Left lung (tissue), 10 donors: ENCODE results near the gene NLRC5. TPM values are rescaled to one million over a fixed set of nuclear protein-coding genes. Genes with fewer than 3 reads are reported as not detected.
"Not testable (repeated sequence)": the region's sequence is repeated elsewhere in the genome, so short reads cannot be mapped to it uniquely, and the experiment has no call there.

Experiments used
- ATAC-seq: fragments of 200-7000 bp; cut with Tn5 transposase; one replicate; pipeline ENCODE4 v1.9.1; 2020; ENCODE audit warnings: moderate library complexity
- DNase-seq, 4 donors: peaks; one replicate each; pipeline ENCODE4 v3.0.0-alpha.2; 2013 to 2020
- H3K27ac ChIP-seq, 2 donors: fragments of 200-600 bp; sonication (generic) in 1 of 2; one replicate each; pipeline versions ENCODE4 v1.5.0 to v1.8.0; 2020 to 2021
- H3K27me3 ChIP-seq, 2 donors: fragments of 200-600 bp; sonication (generic) in 1 of 2; one replicate each; pipeline versions ENCODE4 v1.5.0 to v1.8.0; 2020 to 2021
- H3K36me3 ChIP-seq, 2 donors: fragments of 200-600 bp; sonication (generic) in 1 of 2; one replicate each; pipeline versions ENCODE4 v1.5.0 to v1.8.0; 2020 to 2021
- H3K4me1 ChIP-seq, 2 donors: fragments of 200-600 bp; one replicate each; pipeline ENCODE4 v1.8.0; 2021
- H3K4me3 ChIP-seq, 2 donors: fragments of 200-600 bp; sonication (generic) in 1 of 2; one replicate each; pipeline versions ENCODE4 v1.5.0 to v1.8.0; 2020 to 2021; ENCODE audit warnings: mild to moderate bottlenecking in 1 of 2
- H3K9me3 ChIP-seq, 2 donors: fragments of 200-600 bp; sonication (generic) in 1 of 2; one replicate each; pipeline versions ENCODE4 v1.5.0 to v1.8.0; 2020 to 2021
- intact Hi-C, 2 donors: fragments of 100-400 bp; cut with DNase I; formaldehyde crosslinking; loops; one replicate each; pipeline versions ENCODE4 v1.11.2 to v1.14.2; 2022
- polyA plus RNA-seq, 6 donors: library from polyadenylated mRNA; unstranded; fragments of 120-200 nt; gene quantifications; one replicate each; pipeline ENCODE4 v1.2.1, GENCODE V29; 2013; ENCODE audit not compliant: insufficient read length in 6 of 6
- total RNA-seq, 2 donors: library from RNA; stranded (reverse); fragmentation: NEBNext Ultra II Directional; extraction: Animal tissue kit (Norgen Biotek cat#: 25700); gene quantifications; one replicate each; pipeline ENCODE4 v1.2.1, GENCODE V29; 2021
- TF ChIP-seq, protein P1 (sequence below), 2 donors: fragments of 200-600 bp; sonication (generic) in 1 of 2; IDR thresholded peaks; one replicate each; pipeline versions ENCODE4 v1.5.0 to v1.8.0; 2021; ENCODE audit warnings: antibody characterized with exemption in 2 of 2
- donor health status: DM: no; HTN: yes; CAD: no.
- donor health status: DM: no; HTN: no; CAD: no.

Gene NLRC5
- total and polyA plus RNA-seq, 8 donors: 9.8 to 93.3 (median 12.9) TPM

DNA sequence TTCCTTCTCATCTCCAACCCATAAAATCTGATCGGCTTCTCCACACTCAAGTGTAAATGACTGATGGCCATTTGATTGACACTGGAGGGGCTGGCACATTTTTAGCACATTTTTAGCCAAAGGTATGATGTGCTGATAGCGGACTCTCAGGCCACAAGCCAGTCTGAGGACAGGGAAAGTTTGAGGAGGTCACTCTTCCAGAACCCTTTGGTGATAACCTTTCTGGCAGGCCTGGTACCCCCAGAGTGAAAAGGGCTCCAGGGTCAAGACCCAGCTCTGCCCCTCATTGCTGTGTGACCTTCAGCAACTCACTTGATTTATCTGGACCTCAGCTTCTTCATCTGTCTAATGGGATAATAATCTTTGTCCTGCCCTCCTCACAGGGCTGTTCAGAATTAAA lies 1.7 kb upstream of the NLRC5 start:
- DNase-seq (no peak), ATAC-seq (no peak)
- Histone ChIP-seq H3K36me3 (no peaks in the 10 kb centered on the region), H3K9me3 (no peaks in the 10 kb centered on the region), H3K4me1 (peaks cover 27 to 82% of the 10 kb centered on the region in 2 donors), H3K4me3 (peak overlapping the region in 1 of 2 donors; percentile 88), H3K27me3 (no peaks in the 10 kb centered on the region), H3K27ac (peak overlapping the region in 1 of 2 donors; percentile 94)
- intact Hi-C loops: no loop called here
- TF ChIP-seq, protein P1, sequence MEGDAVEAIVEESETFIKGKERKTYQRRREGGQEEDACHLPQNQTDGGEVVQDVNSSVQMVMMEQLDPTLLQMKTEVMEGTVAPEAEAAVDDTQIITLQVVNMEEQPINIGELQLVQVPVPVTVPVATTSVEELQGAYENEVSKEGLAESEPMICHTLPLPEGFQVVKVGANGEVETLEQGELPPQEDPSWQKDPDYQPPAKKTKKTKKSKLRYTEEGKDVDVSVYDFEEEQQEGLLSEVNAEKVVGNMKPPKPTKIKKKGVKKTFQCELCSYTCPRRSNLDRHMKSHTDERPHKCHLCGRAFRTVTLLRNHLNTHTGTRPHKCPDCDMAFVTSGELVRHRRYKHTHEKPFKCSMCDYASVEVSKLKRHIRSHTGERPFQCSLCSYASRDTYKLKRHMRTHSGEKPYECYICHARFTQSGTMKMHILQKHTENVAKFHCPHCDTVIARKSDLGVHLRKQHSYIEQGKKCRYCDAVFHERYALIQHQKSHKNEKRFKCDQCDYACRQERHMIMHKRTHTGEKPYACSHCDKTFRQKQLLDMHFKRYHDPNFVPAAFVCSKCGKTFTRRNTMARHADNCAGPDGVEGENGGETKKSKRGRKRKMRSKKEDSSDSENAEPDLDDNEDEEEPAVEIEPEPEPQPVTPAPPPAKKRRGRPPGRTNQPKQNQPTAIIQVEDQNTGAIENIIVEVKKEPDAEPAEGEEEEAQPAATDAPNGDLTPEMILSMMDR (IDR thresholded peaks at IDR 0.05): no peak

DNA sequence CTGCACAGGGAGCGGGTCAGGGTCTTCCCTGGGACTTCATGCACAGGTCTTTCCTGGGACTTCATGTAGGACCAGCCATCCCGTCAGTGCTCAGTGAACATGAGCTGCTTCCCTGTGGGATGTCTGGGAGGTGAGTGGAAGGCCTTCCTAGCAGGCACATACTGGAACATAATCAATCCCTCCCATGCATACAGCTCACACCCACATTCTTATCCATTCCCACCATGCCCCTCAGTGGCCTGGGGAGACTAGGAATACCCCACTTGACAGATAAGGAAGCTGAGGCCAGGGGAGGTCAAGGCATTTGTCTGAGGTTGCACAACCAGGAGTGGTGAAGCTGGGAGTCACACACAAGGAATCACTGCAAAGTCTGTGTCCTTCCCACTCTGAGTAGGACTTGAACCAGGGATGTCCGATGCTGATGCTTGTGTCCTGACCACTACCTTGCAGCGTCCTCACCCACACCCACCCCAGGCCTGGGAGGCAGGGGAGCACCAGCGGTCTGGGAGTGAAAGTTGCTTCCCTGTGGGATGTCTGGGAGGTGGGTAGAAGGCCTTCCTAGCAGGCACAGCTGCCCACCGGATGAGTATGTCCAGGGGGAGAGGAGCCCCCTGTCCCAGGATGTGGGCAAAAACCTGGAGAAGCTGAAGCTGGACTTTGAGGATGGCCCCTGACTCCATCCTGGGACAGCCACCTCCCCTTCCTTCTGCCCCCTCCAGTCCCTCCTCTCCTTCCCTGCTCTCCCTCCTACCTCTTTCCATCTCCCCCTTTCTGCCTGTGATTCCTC lies 1.0 kb upstream of the NLRC5 start:
- intact Hi-C loops: no loop called here
- DNase-seq (peak in 1 of 4 donors; percentile 27), ATAC-seq (peak; percentile 3)
- Histone ChIP-seq H3K36me3 (no peaks in the 10 kb centered on the region), H3K4me3 (peak overlapping the region; percentile 77 to 88), H3K27ac (peak overlapping the region; percentile 80 to 94), H3K9me3 (no peaks in the 10 kb centered on the region), H3K4me1 (peaks cover 27 to 89% of the 10 kb centered on the region in 2 donors), H3K27me3 (no peaks in the 10 kb centered on the region)
- TF ChIP-seq, protein P1 (IDR thresholded peaks at IDR 0.05): no peak

DNA sequence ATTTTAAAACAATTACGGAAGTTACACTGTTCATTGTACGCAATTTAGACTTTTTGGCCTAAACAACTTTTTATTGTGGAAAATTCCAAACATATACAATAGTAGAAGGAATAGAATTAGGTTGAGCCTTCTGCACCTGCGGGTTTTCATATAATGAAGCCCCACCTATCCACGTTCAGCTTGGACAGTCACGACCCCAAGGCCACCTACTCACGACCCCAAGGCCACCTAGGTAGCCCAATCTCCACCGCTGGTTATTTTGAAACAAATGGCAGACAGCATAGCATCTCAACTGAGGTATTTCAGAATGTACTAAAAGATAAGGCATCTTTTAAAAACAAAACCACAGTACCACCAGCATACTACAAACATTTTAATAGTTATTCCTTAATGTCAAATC lies 631 bp downstream of the NLRC5 start:
- TF ChIP-seq, protein P1 (IDR thresholded peaks at IDR 0.05): no peak
- peak overlapping the region; percentile 77 to 88 for H3K4me3 ChIP-seq
- no peaks in the 10 kb centered on the region for H3K9me3 ChIP-seq
- H3K27me3 ChIP-seq: no peaks in the 10 kb centered on the region
- DNase-seq (no peak), ATAC-seq (no peak)
- intact Hi-C loops: no loop called here
- H3K4me1 ChIP-seq: peaks cover 25 to 92% of the 10 kb centered on the region in 2 donors
- H3K27ac ChIP-seq: peak overlapping the region; percentile 80 to 94
- H3K36me3 ChIP-seq: no peaks in the 10 kb centered on the region

DNA sequence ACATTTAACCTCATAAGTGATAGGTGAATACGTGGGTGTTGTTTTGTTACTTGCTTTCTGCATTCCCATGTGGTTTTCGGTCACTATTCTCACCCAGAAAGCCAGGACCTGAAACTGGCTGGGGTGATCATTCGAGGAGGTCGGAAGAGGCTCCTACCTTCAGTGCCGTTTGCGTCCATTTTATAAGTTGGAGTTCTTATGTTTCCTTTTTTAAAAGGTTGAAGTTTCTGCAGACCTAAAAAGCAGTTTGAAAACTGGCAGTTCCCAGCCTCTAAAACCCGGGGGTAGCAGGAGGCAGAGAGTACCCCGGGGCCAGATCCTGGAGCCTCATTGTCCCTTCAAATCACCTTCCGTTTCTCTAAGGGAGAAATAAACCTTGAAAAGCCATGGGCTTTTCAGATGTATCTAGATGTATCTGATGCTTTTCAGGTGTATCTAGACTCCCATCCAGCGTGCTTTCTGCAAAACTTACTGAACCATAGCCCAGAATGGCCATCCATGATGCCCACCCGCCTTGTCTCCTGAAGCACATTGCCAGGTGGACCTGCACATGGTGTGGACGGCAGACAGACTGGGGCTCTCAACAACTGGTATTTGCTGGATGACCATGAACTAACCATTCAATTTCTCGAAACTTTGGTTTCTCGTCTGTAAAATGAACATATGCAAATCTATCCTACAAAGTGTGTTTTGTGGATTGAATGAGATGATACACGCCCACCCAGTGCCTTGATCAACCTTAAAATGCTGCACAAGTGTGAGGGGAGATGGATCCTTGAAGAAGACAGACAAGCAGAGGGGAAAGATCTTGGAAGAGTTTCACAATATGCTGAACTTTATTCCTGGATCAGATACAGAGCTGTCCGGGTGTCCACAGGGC lies 1.3 kb downstream of the NLRC5 start:
- DNase-seq: no peak
- peak overlapping the region; percentile 77 to 88 for H3K4me3 ChIP-seq
- no peaks in the 10 kb centered on the region for H3K27me3 ChIP-seq
- no peak for ATAC-seq
- H3K27ac ChIP-seq: peak overlapping the region in 1 of 2 donors; percentile 94
- intact Hi-C loops: no loop called here
- peaks cover 18 to 90% of the 10 kb centered on the region in 2 donors for H3K4me1 ChIP-seq
- TF ChIP-seq, protein P1 (IDR thresholded peaks at IDR 0.05): no peak
- peaks cover 0 to 6% of the 10 kb centered on the region in 2 donors for H3K36me3 ChIP-seq
- no peaks in the 10 kb centered on the region for H3K9me3 ChIP-seq

DNA sequence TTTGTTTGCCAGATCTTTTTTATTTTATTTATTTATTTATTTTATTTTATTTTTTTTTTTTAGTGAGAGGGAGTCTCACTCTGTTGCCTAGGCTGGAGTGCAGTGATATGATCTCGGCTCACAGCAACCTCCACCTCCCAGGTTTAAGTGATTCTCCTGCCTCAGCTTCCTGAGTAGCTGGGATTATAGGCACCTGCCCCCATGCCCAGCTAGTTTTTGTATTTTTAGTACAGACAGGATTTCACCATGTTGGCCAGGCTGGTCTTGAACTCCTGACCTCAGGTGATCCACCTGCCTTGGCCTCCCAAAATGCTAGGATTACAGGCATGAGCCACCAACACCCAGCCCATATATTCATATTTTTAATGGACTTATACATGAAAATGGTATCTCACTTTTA lies 3.1 kb downstream of the NLRC5 start:
- H3K27me3 ChIP-seq, DNase-seq, intact Hi-C loops, ATAC-seq, H3K9me3 ChIP-seq: not testable (repeated sequence)
- H3K4me1 ChIP-seq: peaks cover 18 to 77% of the 10 kb centered on the region in 2 donors
- H3K36me3 ChIP-seq: peaks cover 0 to 11% of the 10 kb centered on the region in 2 donors
- peak overlapping the region in 1 of 2 donors; percentile 94 for H3K27ac ChIP-seq
- H3K4me3 ChIP-seq: peak overlapping the region in 1 of 2 donors; percentile 88
